ENCODE data around the gene ZNF624.

ZNF624 gene

GRCh38 chr17:16662936-16663335, 9.3 kb upstream of the ZNF624 start:
- no peak for DNase-seq (ENCODE audit: low read depth)
- H3K4me3 ChIP-seq (replicated peaks; ENCODE audit: low read depth, low read length), result no peak overlapping the region
- TF ChIP-seq, protein P1, sequence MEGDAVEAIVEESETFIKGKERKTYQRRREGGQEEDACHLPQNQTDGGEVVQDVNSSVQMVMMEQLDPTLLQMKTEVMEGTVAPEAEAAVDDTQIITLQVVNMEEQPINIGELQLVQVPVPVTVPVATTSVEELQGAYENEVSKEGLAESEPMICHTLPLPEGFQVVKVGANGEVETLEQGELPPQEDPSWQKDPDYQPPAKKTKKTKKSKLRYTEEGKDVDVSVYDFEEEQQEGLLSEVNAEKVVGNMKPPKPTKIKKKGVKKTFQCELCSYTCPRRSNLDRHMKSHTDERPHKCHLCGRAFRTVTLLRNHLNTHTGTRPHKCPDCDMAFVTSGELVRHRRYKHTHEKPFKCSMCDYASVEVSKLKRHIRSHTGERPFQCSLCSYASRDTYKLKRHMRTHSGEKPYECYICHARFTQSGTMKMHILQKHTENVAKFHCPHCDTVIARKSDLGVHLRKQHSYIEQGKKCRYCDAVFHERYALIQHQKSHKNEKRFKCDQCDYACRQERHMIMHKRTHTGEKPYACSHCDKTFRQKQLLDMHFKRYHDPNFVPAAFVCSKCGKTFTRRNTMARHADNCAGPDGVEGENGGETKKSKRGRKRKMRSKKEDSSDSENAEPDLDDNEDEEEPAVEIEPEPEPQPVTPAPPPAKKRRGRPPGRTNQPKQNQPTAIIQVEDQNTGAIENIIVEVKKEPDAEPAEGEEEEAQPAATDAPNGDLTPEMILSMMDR (IDR thresholded peaks at IDR 0.05; ENCODE audit: low read length, missing control alignments), result no peak

DNA sequence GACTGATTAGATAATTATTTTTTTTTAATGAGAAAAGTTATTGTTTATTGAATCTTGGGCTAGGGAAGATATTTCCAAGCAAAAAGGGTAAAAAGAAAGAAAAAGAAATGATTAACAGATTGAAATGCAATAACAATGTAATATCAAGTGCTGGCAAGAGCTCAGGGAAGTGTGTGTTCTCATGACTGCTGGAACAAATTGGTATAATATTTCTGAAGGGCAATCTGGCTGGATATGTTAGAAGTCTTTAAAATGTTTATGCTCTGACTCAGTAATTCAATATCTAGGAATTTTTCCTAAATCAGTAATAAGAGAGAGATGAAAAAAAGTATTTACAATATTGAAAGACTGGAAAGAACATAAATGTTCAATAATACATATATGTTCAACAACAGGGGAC, 7.6 kb upstream of the ZNF624 start:
- no peak for DNase-seq (ENCODE audit: low read depth)
- TF ChIP-seq, protein P1 (IDR thresholded peaks at IDR 0.05; ENCODE audit: low read length, missing control alignments), result no peak
- no peak overlapping the region for H3K4me3 ChIP-seq (replicated peaks; ENCODE audit: low read depth, low read length)

DNA sequence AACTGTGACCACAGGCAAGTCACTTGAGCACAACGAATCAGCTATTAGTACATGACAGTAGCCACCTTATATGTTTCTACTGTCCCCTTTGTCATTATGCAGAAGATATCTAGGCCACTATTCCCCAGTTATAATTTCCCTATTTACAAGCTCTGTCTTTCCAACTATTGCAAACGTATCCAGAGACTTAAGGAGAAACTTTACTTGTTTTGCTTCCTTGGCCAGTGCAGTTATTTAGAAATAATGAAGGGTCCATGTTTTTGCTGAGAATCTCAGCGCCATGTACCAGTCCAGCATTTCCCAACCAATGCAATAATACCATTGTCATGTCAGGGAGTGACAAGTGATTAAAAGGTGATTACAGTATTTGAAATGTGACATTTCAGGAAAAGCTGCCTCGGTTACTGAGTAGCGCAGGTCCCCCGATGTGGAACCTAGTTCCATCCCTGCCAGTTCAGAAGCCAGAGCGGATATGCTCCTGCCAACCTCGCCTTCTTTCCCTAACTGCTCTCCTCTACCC, 743 bp downstream of the ZNF624 start:
- TF ChIP-seq, protein P1 (IDR thresholded peaks at IDR 0.05; ENCODE audit: low read length, missing control alignments), result no peak
- DNase-seq (ENCODE audit: low read depth), result peak; percentile 17
- H3K4me3 ChIP-seq (replicated peaks; ENCODE audit: low read depth, low read length), result peak overlapping the region; percentile 83

GRCh38 chr17:16652252-16652651, 1.4 kb downstream of the ZNF624 start:
- no peak for DNase-seq (ENCODE audit: low read depth)
- peak overlapping the region; percentile 83 for H3K4me3 ChIP-seq (replicated peaks; ENCODE audit: low read depth, low read length)
- TF ChIP-seq, protein P1 (IDR thresholded peaks at IDR 0.05; ENCODE audit: low read length, missing control alignments), result no peak

- no peak overlapping the region for H3K4me3 ChIP-seq (replicated peaks; ENCODE audit: low read depth, low read length)
- TF ChIP-seq, protein P1 (IDR thresholded peaks at IDR 0.05; ENCODE audit: low read length, missing control alignments), result no peak
- no peak for DNase-seq (ENCODE audit: low read depth)
These were observed 4.1 kb downstream of the ZNF624 start for GRCh38 chr17:16649585-16649984.

DNA sequence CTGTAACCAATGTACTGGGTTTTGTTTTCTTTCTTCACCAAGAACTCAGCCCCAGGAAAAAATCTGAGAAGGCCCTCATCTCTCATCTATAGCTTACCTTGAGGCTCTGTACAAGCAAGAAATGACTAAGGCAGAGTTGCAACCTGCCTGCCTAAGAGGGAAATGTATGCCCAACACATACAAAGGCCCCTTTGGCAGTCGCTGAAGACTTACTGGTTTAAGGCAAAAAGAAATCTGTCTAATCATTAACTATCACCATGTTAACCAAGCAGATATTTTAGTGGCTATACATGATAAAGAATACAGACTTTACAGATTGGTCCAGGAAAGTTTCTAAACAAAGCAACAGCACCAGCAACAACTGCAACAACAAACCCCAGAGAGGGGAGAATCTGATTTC, 14.2 kb downstream of the ZNF624 start:
- H3K4me3 ChIP-seq (replicated peaks; ENCODE audit: low read depth, low read length), result no peak overlapping the region

GRCh38 chr17:16623282-16623681, 30.4 kb downstream of the ZNF624 start:
- TF ChIP-seq, protein P1 (IDR thresholded peaks at IDR 0.05; ENCODE audit: low read length, missing control alignments), result no peak
- no peak overlapping the region for H3K4me3 ChIP-seq (replicated peaks; ENCODE audit: low read depth, low read length)
- no peak for DNase-seq (ENCODE audit: low read depth)

More for the DNA sequence above, 14.2 kb downstream of the ZNF624 start:
- TF ChIP-seq, protein P1 (IDR thresholded peaks at IDR 0.05; ENCODE audit: low read length, missing control alignments), result no peak
- no peak for DNase-seq (ENCODE audit: low read depth)

Data from fibroblast of pulmonary artery (primary cell).